T-helper 1 cell (primary cell): ENCODE results near the gene PLCXD3.
"Not testable (repeated sequence)": the region's sequence is repeated elsewhere in the genome, so short reads cannot be mapped to it uniquely, and the experiment has no call there.

ENCODE experiments used
- DNase-seq, 5 donors: peaks; one replicate each; pipeline ENCODE4 v3.0.0-alpha.2; 2012 to 2020

Gene PLCXD3

GRCh38 chr5:41339339-41339738, 171.1 kb downstream of the PLCXD3 start:
- DNase-seq, result no peak

GRCh38 chr5:41338136-41338675, 172.2 kb downstream of the PLCXD3 start:
- DNase-seq, result no peak

DNA sequence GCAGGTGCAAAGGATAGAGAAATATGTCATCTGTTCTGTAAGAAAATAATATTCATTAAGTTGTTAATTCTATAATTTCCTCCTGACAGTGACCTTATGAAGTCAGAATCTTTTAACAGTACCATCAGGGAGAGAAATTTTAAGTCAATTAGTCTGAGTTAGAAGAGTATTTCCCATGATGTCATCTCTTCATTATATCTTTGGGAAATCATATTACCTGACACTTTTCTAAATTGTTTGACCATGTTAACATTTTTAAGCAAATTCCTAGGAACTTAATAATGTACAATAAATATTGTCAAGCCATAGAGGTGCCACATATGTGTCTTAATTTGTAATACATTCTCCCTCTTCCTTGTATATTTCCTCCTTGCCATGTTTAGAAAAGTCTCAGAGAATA, 172.7 kb downstream of the PLCXD3 start:
- no peak for DNase-seq

- no peak for DNase-seq
Measured at GRCh38 chr5:41337216-41337615, 173.2 kb downstream of the PLCXD3 start.

- no peak for DNase-seq
Measured at GRCh38 chr5:41336471-41336870, 173.9 kb downstream of the PLCXD3 start.

- DNase-seq, result no peak
Measured at GRCh38 chr5:41335596-41336181, 174.7 kb downstream of the PLCXD3 start.

- no peak for DNase-seq
Measured at GRCh38 chr5:41334758-41335157, 175.6 kb downstream of the PLCXD3 start.

DNA sequence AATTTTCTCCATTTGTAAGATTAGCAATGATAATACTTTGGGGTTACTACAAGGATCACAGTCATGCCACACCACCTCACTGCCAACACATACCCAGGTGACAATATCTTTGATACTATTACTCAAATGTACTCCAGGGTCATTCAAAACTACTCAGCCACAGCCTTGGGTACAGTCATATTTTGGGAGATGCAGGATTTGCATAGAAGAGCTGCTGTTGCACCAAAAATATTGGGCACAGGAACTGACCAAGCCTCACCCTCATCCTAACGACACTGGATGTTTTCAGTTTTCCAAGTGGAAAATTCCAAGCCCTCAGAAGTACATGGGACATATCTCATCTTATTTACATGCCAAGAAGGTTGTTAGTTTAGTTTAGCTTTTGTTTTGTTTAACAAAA, 176.2 kb downstream of the PLCXD3 start:
- DNase-seq, result no peak

DNA sequence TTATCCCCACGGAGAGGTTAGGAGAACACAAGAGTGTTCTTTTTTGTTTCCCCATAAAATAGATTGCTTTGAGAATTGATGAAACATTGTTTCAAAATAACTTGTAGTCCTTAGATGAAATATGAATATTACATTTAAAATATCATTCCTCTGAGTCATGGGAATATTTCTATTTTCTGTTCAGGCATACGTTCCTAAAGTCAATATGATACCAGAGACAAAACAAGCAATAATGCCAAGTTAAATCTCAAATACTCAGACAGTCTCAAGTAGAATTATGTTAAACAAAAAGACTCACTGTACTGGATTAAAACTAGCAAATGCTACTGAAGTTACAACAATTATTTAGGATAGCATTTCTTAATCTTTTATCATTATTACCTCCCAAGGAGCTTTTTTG, 185.3 kb downstream of the PLCXD3 start:
- no peak for DNase-seq

DNA sequence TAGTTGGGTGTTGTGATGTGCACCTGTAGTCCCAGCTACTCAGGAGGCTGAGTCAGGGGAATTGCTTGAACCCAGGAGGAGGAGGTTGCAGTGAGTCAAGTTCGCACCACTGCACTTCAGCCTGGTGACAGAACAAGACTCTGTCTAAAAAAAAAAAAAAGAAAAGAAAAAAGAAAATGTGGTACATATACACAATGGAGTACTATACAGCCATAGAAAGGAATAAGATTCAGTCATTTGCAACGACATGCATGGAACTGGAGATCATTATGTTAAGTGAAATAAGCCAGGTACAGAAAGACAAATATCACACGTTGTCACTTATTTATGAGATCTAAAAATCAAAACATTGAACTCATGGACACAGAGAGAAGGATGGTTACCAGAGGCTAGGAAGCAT, 187.6 kb downstream of the PLCXD3 start:
- DNase-seq, result not testable (repeated sequence)

- DNase-seq, result no peak
Measured at GRCh38 chr5:41312478-41313060, 197.8 kb downstream of the PLCXD3 start.

GRCh38 chr5:41312066-41312465, 198.3 kb downstream of the PLCXD3 start:
- DNase-seq, result no peak

DNA sequence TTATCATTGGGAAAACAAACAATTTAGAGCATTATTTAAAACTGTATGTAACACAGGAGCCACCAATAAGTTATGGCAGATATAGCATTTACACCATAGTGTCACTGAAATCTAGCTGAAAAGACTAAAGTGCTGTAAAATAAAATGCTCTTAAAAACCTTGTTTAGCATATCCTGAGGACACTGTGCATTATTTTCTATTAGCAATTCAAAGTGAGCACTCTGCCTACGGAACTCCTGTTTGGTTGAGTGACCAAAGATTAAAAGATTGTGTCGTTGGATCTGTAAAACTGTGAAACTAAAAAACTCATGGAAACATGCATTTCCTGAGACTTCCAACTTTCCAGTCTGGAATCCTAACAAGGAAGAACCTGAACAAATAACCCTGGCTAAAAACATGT, 201.1 kb downstream of the PLCXD3 start:
- DNase-seq, result no peak

DNA sequence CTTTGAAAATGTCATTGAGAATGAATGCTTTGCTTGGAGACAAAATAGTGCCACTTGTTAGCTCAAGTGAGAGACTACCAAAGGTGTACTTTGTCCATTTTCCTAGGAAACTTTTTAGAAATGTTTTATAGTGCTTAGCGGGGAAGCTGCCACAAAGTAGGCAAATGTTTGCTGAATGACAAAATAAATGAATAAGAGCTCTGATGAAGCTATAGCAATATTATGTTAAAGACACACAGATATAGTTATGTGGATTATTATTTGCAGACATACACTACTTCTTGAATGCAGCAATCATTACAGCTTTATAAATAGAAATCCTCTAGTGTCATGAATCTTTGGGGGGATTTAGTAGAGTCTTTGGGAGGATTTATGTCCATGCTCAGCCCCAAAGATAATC, 204.4 kb downstream of the PLCXD3 start:
- no peak for DNase-seq

GRCh38 chr5:41305056-41305455, 205.3 kb downstream of the PLCXD3 start:
- no peak for DNase-seq

DNA sequence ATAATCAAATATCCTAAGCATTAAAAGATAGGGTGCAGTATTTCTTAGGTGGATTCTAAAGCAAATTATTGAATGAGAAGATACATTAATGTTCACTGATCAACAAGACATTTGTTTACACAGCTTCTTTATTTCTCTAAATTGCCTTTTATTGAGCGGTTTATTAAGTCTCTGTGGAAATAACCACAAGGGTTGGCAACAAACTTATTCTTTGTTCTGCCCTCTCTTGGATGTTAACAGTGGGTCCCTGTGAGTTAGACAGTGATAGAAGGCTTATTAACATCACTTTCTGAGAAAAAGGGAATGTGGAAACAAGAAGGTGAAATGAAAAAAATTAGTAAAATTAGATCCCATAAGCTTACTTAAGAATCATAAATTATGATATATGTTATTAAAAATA, 214.3 kb downstream of the PLCXD3 start:
- no peak for DNase-seq

DNA sequence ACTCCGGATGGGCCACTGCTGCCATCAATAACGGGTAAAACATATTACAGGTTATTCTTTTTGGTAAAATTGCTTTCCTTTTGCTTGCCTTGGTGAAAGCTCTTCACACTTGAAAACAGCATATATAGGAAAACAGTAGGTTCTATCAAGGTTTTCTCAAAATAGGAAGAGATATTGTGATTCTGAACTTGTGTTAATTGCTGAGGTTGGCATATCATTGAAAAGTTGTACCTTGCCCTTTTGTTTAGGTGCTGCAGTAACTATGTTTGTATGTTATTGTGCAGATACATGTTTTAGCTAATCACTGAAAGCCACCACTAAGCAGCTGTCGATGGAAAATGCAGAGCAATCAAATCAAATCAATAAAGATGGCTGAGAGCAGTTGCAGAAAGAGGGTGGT, 219.1 kb downstream of the PLCXD3 start:
- DNase-seq, result no peak

DNA sequence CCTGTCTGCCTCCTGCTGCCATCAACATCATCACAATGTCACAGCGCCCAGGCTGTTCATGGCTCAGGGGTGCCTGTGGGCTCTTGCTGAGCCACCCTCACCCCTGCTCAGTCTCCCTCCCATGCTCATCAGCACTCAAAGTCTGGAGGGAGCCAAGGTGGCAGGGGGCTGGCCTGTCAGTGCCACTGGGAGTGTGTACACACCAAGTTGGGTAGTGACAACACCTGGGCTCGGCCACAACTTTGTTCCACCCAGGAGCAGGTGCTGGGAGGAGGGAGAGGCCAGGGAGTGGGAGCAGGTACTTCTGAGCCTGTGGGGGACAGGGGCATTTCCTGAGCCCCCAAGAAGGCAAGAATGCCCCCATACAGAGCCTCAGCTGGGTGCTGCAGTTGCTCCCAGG, 219.6 kb downstream of the PLCXD3 start:
- DNase-seq, result no peak

DNA sequence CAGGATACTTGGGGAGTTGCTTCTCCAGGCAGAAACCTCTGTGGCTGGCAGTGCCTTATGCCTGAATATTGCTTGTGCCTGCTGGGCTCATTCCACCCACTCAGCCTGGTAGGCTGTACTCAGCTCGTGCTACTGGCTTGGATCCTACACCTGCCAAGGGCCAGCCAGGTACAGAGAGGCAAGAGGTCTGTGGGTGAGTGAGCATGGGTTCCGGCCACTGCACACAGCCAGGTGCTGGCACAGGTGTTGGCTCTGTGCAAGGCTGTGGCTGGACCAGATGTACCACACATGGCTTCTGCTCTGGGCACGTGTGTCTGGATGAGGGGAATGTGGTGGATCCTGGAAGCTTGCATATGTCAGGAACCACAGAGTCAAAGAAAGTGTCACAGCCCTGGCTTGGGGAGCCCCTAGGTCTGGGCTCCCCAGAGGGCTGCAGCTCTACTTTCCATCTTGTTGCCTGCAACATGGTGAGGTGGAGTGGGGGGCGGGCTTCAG, 220.4 kb downstream of the PLCXD3 start:
- DNase-seq, result no peak

DNA sequence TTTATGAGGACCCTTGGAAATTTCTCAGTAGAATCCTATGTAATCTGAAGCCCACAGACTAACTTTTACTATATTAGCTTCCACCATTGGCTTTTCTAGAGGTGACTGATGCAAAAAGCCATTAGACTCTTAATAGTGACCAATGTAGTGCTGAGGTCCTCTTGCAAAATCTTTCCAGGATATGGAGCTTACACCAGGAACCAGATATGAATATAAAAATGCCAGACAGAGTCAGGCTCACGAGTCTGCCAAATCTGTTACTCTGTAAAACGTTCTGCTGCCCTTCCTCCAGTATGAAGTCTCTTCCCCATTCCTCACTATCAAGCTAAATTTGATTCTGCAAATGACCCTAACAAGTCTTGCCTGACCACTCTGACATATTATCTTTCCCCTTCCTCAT, 223.7 kb downstream of the PLCXD3 start:
- no peak for DNase-seq

DNA sequence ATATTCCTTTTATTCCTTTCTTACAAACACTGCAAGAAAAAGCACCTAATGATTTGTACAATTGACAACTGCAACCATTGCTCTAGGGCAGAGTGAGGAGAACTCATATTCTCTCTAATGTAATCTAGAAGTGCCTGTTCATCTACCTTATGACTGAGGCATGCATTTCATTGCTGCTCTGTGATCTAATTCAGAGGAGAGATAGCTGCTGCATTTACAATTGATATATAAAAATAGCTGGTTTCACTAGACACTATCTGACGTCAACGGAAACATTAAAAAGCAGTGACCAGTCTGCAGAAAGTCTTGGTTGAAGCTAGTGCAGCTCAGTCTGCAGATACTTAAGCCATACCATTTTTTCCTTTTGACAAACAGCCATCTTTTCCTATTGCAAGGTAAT, 224.2 kb downstream of the PLCXD3 start:
- no peak for DNase-seq

DNA sequence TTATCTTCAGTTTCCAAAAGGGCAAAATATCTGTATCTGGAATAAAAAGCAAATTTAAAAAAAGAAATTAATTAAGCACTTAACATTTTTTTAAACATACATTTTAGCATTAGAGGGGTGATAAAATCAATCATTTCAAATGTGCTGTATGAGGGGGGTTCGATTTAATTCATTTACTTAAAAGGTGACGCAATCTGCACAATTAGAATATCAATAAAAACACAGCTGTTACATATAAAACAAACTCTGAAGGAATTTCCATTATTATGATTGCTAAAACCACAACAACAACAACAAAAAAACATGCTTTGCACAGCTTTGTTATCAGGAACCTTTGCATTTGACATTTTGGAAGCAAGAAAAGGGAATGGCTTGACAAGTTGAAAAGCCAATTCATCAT, 225.5 kb downstream of the PLCXD3 start:
- DNase-seq, result no peak

GRCh38 chr5:41281215-41281810, 229.1 kb downstream of the PLCXD3 start:
- no peak for DNase-seq

- no peak for DNase-seq
Measured at GRCh38 chr5:41279040-41279439, 231.4 kb downstream of the PLCXD3 start.
